ENCODE results near the gene CELSR3. TPM values are rescaled to one million over a fixed set of nuclear protein-coding genes. Genes with fewer than 3 reads are reported as not detected.

Gene CELSR3
- total and polyA plus RNA-seq, 2 donors, result 0.48 to 0.79 TPM

DNA sequence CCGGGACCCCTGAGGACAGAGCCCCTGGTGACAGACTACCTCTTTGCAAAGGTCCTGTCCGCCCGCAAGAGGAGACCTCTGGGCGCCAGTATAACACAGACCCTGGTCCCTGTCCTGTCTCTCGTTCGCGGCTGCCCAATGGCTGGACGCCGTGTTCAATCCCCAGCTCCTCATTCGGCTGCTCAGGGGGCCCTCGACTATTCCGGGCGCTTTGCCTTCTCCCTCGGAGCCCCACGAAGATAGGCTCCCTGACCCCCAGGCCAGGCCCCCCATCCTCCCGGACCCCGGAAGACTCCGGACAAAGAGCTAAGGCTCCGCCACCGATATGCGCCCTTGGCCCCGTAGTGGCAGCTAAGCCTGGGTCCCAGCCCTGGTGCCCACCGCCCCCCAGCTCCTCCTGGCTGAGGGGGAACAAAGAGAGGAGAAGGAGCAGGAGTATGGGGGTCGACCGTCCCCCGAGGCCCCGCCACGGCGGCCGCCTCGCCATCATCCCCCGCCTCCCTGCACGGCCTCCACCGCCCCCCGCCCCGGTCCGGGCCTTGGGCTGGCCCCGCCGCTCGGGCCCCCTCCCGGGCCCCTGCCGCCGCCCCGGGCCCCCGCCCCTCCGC lies 437 bp downstream of the CELSR3 start:
- no peak overlapping the region for H3K27ac ChIP-seq (ENCODE audit: low read depth)
- peaks cover 5% of the 10 kb centered on the region for H3K4me1 ChIP-seq (ENCODE audit: insufficient read depth)
- no peak for DNase-seq (ENCODE audit: extremely low spot score)
- H3K4me3 ChIP-seq (ENCODE audit: low read depth, low read length), result no peak overlapping the region
- H3K36me3 ChIP-seq (ENCODE audit: insufficient read depth), result no peaks in the 10 kb centered on the region
- WGBS, result 2% methylated on average over 46 of the region's 46 CpGs

DNA sequence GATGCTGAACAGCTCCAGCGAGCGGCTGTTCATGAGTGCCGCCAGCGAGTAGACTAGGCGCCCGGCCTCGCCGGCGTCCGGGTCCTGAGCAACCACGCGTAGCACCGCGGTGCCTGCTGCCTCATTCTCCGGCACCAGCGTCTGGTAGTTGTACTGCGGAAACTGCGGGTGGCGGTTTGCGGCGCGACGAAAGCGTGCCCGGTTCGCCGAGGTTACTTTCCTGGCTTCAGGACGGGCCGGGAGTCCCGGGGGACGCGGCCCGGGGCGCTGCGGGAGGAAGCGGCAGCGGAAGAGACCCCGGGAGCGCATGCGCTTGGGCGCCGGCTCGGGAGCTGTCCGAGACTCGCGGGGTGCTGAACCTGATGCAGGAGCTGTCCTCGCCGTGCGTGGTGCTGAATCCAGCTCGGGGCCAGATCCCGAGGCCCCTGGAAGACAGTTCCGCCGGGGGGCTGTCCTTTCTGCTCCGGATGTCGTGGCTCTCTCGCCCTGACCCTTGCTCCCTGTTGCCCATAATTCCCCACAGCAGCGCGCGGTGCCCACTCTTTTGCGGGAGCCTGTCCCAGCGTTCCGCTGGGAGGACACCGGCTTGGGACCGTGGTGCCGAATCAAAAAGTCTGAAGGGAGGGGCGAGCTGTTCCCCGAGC lies 1.1 kb downstream of the CELSR3 start:
- 2% methylated on average over 67 of the region's 67 CpGs for WGBS
- Histone ChIP-seq H3K27ac (ENCODE audit: low read depth) (no peak overlapping the region), H3K4me1 (ENCODE audit: insufficient read depth) (peaks cover 5% of the 10 kb centered on the region), H3K36me3 (ENCODE audit: insufficient read depth) (no peaks in the 10 kb centered on the region), H3K4me3 (ENCODE audit: low read depth, low read length) (no peak overlapping the region)
- no peak for DNase-seq (ENCODE audit: extremely low spot score)

DNA sequence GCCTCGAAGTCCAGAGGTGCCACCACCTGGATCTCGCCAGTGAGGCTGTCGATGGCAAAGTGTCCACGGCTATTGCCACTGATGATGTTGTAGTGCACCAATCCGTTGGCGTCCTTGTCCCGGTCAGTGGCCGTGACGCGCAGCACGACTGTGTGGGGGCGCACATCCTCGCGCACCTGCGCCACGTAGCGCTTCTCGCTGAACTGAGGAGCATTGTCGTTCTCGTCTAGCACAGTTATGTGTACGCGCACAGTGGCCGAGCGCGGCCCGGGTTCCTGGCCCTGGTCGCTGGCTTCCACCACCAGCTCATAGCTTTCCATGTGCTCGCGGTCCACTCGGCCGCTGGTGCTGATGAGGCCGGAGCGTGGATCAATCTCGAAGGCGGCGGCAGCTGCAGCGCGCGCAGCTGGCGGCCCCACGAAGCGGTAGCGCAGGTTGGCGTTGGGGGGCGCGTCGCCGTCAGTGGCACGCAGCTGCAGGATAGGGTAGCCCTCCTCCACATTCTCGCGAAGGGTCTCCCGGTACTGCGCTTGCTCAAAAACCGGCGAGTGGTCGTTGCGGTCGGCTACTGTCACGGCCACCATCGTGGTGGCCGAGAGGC lies 1.8 kb downstream of the CELSR3 start:
- 58% methylated on average over 61 of the region's 61 CpGs for WGBS
- Histone ChIP-seq H3K4me3 (ENCODE audit: low read depth, low read length) (no peak overlapping the region), H3K27ac (ENCODE audit: low read depth) (no peak overlapping the region), H3K4me1 (ENCODE audit: insufficient read depth) (peaks cover 5% of the 10 kb centered on the region), H3K36me3 (ENCODE audit: insufficient read depth) (no peaks in the 10 kb centered on the region)
- DNase-seq (ENCODE audit: extremely low spot score), result no peak

DNA sequence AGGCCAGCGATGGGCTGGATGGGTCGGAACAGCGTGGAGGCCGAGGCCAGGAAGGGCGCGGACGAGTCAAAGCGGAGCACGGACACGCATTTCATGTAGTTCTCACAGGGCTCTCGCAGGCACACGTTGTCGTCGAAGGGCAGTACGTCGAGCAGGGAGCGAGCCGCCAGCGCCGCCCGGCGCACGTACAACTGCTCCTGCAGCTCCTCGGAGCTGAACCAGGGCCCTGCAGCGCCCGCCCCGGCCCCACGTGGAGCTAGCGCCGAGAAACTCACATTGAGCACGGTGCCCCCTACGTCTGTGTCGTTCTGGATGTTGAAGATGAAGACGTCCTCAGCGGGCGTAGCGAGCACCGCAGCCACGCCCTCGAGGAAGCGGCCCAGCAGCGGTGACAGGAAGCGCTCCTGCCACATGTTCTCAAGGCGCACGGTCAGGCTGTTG lies 5.8 kb downstream of the CELSR3 start:
- no peak for DNase-seq (ENCODE audit: extremely low spot score)
- H3K36me3 ChIP-seq (ENCODE audit: insufficient read depth), result no peaks in the 10 kb centered on the region
- H3K4me1 ChIP-seq (ENCODE audit: insufficient read depth), result peaks cover 4% of the 10 kb centered on the region
- no peak overlapping the region for H3K27ac ChIP-seq (ENCODE audit: low read depth)
- WGBS, result 55% methylated on average over 45 of the region's 45 CpGs
- H3K4me3 ChIP-seq (ENCODE audit: low read depth, low read length), result peak overlapping the region; percentile 52

DNA sequence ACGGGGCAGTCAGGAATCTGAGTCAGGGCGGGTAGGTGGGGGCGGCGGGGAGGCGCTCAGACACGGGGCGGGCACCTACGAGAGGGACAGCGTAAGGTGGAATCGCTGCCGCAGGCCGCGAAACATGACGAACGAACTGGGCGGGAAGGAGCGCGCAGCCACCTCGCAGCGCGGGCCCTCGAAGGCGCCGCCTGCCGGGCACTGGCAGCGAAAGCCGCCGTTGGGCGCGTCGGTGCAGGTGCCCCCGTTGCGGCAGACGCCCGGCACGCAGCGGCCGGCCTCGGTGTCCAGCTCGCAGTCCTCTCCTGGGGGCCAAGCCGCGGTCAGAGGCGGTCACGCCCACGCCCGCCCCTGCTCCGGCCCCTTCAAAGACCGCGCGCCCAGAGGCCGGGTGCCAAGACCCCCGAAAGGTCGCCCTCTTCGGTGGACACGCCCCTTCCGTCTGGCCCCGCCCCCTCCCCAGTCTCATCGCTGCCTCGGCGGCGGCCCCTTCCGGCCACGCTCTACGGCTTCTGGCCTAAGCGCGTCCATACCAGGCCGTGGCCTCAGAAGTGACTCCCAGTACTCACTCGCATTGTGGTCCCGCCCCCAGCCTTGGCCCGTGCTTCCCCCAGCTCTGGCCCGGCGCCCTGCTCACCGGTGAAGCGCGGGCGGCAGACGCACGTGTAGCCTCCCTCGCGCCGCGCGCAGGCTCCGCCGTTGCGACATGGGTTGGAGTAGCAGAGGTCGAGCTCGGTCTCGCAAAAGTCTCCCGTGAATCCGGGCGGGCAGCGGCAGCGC lies 6.4 kb downstream of the CELSR3 start:
- peak overlapping the region; percentile 52 for H3K4me3 ChIP-seq (ENCODE audit: low read depth, low read length)
- H3K27ac ChIP-seq (ENCODE audit: low read depth), result no peak overlapping the region
- WGBS, result 2% methylated on average over 94 of the region's 94 CpGs
- DNase-seq (ENCODE audit: extremely low spot score), result no peak
- H3K36me3 ChIP-seq (ENCODE audit: insufficient read depth), result no peaks in the 10 kb centered on the region
- H3K4me1 ChIP-seq (ENCODE audit: insufficient read depth), result peaks cover under 1% of the 10 kb centered on the region

DNA sequence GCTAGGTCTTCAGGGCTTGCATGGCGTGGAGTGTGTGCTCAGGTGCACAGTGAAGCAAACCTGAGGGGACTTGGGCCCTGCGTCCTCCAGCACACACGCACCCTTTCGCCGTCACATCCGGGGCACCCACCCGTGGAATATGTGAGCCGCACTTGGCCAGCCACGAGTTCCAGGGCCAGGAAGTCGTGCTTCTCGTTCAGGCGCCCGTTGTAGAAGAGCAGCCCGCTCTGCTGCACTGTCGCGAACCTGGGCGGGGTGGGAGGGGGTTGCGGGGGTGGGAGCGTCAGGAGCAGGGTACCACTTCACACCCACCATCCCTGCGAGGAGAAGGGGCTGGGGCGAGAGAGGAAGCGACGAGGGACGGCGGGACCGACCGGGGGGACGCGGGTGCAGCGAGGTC lies 7.1 kb downstream of the CELSR3 start:
- 13% methylated on average over 30 of the region's 30 CpGs for WGBS

DNA sequence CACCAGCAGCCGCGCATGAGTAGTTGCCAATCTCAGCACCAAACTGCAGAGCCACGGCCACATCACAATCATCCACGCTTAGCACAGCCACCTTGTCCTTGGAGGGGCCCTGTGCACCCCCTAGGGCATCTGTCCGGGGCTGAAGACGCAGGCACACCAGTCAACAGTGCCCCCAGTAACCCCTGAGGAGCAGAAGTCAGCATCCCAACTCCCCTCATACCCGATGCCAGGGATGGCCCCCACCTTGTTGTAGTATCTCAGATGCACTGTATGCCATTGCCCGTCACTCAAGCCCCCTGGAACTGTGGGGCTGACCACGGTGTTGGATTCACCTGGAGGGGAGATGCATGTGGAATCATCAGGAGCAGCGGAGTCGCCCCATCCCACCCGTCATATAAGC lies 7.6 kb downstream of the CELSR3 start:
- no peaks in the 10 kb centered on the region for H3K36me3 ChIP-seq (ENCODE audit: insufficient read depth)
- H3K27ac ChIP-seq (ENCODE audit: low read depth), result no peak overlapping the region
- H3K4me3 ChIP-seq (ENCODE audit: low read depth, low read length), result no peak overlapping the region
- H3K4me1 ChIP-seq (ENCODE audit: insufficient read depth), result no peaks in the 10 kb centered on the region
- 92% methylated on average over 12 of the region's 12 CpGs for WGBS
- DNase-seq (ENCODE audit: extremely low spot score), result no peak

More for the DNA sequence above, 7.1 kb downstream of the CELSR3 start:
- Histone ChIP-seq H3K27ac (ENCODE audit: low read depth) (no peak overlapping the region), H3K36me3 (ENCODE audit: insufficient read depth) (no peaks in the 10 kb centered on the region), H3K4me3 (ENCODE audit: low read depth, low read length) (peak overlapping the region; percentile 52), H3K4me1 (ENCODE audit: insufficient read depth) (no peaks in the 10 kb centered on the region)
- DNase-seq (ENCODE audit: extremely low spot score), result no peak

DNA sequence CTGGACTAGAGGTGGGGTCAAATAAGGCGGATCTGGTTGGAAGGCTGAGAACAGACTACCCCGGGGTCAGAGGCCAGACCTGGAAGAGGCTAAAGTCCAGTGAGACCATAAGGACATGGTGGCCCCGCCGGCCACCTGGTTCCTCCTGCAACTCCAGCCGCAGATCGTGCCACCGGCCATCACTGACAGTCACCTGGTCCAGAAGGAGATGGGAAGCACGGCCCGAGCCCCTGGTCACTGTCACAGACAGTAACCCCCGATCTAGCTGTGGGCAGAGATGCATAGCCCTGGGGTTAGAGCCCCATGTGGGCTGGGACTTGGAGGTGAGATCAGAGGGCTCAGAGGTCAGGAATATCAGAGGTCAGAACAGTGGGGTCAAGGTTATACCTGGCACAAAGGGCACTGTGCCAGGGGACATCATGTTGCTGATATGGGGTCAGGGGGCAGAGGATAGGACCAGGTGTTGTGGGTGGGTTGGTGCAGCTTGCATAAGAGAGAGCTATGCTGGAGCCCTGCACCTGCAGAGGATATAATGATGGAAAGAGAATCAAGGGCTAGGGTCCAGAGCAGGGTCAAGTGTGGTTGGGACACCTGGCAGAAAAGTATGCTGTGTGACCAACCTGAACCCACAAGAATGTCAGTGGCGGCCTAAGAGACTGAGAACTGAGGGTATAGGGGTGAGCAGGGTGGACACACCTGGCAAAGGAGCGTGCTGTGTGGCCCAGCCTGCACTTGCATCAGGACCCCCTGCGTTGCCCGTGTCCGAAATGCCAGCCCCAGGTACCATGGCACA lies 9.6 kb downstream of the CELSR3 start:
- Histone ChIP-seq H3K4me3 (ENCODE audit: low read depth, low read length) (no peak overlapping the region), H3K36me3 (ENCODE audit: insufficient read depth) (no peaks in the 10 kb centered on the region), H3K27ac (ENCODE audit: low read depth) (no peak overlapping the region), H3K4me1 (ENCODE audit: insufficient read depth) (no peaks in the 10 kb centered on the region)
- no peak for DNase-seq (ENCODE audit: extremely low spot score)
- 95% methylated on average over 15 of the region's 15 CpGs for WGBS

DNA sequence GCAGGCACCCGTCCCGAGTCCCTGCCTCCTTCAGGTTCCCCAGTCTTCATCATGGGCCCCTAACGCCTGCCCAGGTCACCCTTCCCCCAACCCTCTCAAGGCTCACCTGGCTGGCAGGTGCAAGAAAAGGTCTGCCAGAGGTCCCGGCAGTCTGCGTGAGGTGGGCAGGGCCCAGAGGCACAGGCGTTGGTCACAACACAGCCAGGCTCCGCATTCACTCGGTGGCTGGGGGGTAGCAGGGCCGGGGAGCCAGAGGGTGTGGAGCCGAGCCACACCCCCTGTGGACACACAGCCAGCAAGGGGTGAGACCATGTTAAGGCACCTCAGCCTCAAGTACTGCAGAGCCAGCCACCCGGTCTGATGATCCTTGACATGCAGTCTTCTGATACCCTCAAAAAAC lies 10.9 kb downstream of the CELSR3 start:
- 81% methylated on average over 11 of the region's 11 CpGs for WGBS
- Histone ChIP-seq H3K4me1 (ENCODE audit: insufficient read depth) (no peaks in the 10 kb centered on the region), H3K27ac (ENCODE audit: low read depth) (no peak overlapping the region), H3K36me3 (ENCODE audit: insufficient read depth) (no peaks in the 10 kb centered on the region), H3K4me3 (ENCODE audit: low read depth, low read length) (no peak overlapping the region)
- DNase-seq (ENCODE audit: extremely low spot score), result no peak

DNA sequence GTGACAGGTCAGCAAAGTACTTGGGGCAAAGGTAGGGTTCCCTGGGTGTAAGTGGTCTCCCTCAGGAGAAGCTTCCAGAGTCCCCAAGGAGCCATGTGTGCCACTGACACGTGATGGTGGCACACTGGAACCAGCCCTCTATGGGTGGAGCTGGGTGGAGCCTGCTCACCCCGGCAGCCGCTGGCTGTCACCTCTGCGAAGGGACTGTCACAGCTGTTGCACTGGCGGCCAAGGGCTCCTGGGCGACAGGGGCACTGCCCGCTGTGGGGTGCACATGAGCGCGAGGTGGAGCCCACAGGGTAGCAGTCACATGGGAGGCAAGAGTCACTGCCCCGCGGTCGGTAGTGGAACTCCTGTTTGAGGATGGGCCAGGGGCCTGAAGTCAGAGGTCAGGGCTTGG lies 12.0 kb downstream of the CELSR3 start:
- DNase-seq (ENCODE audit: extremely low spot score), result no peak
- H3K4me1 ChIP-seq (ENCODE audit: insufficient read depth), result no peaks in the 10 kb centered on the region
- 87% methylated on average over 12 of the region's 12 CpGs for WGBS

DNA sequence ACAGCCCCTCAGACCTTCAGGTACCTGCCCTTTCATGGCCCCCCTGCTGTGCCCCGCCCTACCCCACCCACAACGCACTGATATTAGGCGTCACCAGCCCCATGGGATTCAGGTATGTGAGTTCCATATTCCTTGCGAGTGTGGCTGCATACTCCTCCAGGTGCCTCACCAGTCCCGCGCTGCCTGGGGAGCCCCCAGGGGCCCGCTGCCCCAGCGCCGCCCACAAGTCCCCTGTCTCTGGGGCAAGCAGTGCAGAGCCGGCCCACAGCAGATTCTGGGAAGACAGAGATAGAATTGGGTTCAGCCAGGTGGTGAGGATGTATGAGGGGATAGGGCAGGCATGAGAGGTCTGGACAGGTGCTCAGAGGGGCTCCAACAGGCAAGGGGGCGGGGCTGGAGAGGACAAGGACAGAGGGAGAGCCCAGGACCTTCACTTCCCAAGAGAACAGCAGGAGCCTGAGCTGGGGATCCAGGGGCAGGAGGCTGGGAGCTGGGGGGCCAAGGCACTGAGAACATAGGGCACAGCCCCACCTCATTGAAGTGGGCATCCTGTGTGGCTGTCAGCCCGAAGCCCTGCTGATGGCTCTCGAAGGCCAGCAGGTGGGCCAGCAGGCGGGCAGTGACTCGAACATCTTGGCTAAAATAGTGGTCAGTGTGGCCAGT lies 14.4 kb downstream of the CELSR3 start:
- H3K36me3 ChIP-seq (ENCODE audit: insufficient read depth), result no peaks in the 10 kb centered on the region
- no peak overlapping the region for H3K27ac ChIP-seq (ENCODE audit: low read depth)
- 88% methylated on average over 15 of the region's 15 CpGs for WGBS
- no peak for DNase-seq (ENCODE audit: extremely low spot score)
- H3K4me3 ChIP-seq (ENCODE audit: low read depth, low read length), result no peak overlapping the region
- H3K4me1 ChIP-seq (ENCODE audit: insufficient read depth), result no peaks in the 10 kb centered on the region

More for the DNA sequence above, 12.0 kb downstream of the CELSR3 start:
- H3K4me3 ChIP-seq (ENCODE audit: low read depth, low read length), result no peak overlapping the region
- H3K36me3 ChIP-seq (ENCODE audit: insufficient read depth), result no peaks in the 10 kb centered on the region
- no peak overlapping the region for H3K27ac ChIP-seq (ENCODE audit: low read depth)

DNA sequence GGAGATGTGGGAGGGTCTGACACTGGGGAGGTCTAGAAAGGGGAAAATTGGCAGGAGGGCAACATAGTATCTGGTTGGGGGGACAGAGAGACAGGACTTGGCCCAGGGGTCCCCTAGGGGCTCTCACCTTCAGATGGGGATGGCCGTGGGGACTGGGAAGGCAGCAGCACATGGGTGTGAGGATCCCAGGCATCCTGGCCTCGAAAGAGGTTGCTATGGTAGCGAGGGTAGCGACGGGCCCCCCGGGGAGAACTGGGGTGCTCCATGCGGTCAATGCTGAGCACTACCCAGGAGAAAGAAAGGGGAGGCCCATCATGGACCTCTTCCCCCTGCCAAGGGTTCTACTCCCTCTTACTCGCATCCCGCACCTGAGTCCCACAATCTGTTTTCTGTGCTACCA lies 15.0 kb downstream of the CELSR3 start:
- no peak overlapping the region for H3K4me3 ChIP-seq (ENCODE audit: low read depth, low read length)
- WGBS, result 88% methylated on average over 9 of the region's 9 CpGs

More for the DNA sequence above, 15.0 kb downstream of the CELSR3 start:
- no peak overlapping the region for H3K27ac ChIP-seq (ENCODE audit: low read depth)
- DNase-seq (ENCODE audit: extremely low spot score), result no peak
- no peaks in the 10 kb centered on the region for H3K4me1 ChIP-seq (ENCODE audit: insufficient read depth)
- H3K36me3 ChIP-seq (ENCODE audit: insufficient read depth), result no peaks in the 10 kb centered on the region

All from urinary bladder (tissue), 4 donors.